DMS53 (cell line): ENCODE results near the gene CCP110.
"Not testable (repeated sequence)": the region's sequence is repeated elsewhere in the genome, so short reads cannot be mapped to it uniquely, and the experiment has no call there.

Experiments used
- DNase-seq: peaks from one replicate; lab custom pipeline; 2025; lab: John Stamatoyannopoulos, UW

Gene CCP110

GRCh38 chr16:19513377-19514053 is 10.2 kb upstream of the CCP110 start:
- no peak for DNase-seq

GRCh38 chr16:19515757-19516156 is 8.0 kb upstream of the CCP110 start:
- DNase-seq: no peak

- DNase-seq: peak; percentile 35
Measured at GRCh38 chr16:19517424-19518089, 6.2 kb upstream of the CCP110 start.

GRCh38 chr16:19518388-19518787 is 5.4 kb upstream of the CCP110 start:
- no peak for DNase-seq

GRCh38 chr16:19520861-19521331 is 2.8 kb upstream of the CCP110 start:
- DNase-seq: peak; percentile 32

GRCh38 chr16:19521471-19522396 is 2.0 kb upstream of the CCP110 start, which contains the start of gene GDE1:
TSS of gene GDE1 (minus strand) at chr16:19522098. CDS start at chr16:19521964, 134 bp downstream.
- DNase-seq: peak; percentile 93

GRCh38 chr16:19522397-19522732 is 1.4 kb upstream of the CCP110 start:
- DNase-seq: peak; percentile 69

- no peak for DNase-seq
Measured at GRCh38 chr16:19522760-19523159, 982 bp upstream of the CCP110 start.

GRCh38 chr16:19523184-19523558 is 571 bp upstream of the CCP110 start:
- no peak for DNase-seq

GRCh38 chr16:19524356-19524615 is 544 bp downstream of the CCP110 start:
- DNase-seq: peak; percentile 35

GRCh38 chr16:19524616-19525384 is 1.1 kb downstream of the CCP110 start:
- peak; percentile 34 for DNase-seq

GRCh38 chr16:19525385-19525723 is 1.6 kb downstream of the CCP110 start:
- no peak for DNase-seq

GRCh38 chr16:19527161-19527560 is 3.4 kb downstream of the CCP110 start:
- DNase-seq: no peak

- no peak for DNase-seq
Measured at GRCh38 chr16:19528666-19529065, 4.9 kb downstream of the CCP110 start.

- no peak for DNase-seq
Measured at GRCh38 chr16:19532601-19533000, 8.9 kb downstream of the CCP110 start.

- no peak for DNase-seq
Measured at GRCh38 chr16:19540241-19540970, 16.7 kb downstream of the CCP110 start.

- peak; percentile 93 for DNase-seq
Measured at GRCh38 chr16:19542138-19542821, 18.5 kb downstream of the CCP110 start.

GRCh38 chr16:19543278-19543996 is 19.7 kb downstream of the CCP110 start:
- not testable (repeated sequence) for DNase-seq

GRCh38 chr16:19548144-19548543 is 24.4 kb downstream of the CCP110 start:
- DNase-seq: no peak

- no peak for DNase-seq
Measured at GRCh38 chr16:19549673-19550072, 25.9 kb downstream of the CCP110 start.
